ENCODE measurements around the gene TRIM44.
"Not testable (repeated sequence)": the region's sequence is repeated elsewhere in the genome, so short reads cannot be mapped to it uniquely, and the experiment has no call there.

Gene TRIM44

GRCh38 chr11:35856259-35856658 lies 193.7 kb downstream of the TRIM44 start:
- Histone ChIP-seq H3K9ac (ENCODE audit: low read length in 2 of 2) (no peak overlapping the region), H3K4me3 (ENCODE audit: low read length in 2 of 2) (no peak overlapping the region), H3K27ac (ENCODE audit: low read length) (no peak overlapping the region), H3K27me3 (ENCODE audit: control insufficient read depth in 1 of 2, insufficient read depth in 2 of 2, low read length in 2 of 2) (no peaks in the 10 kb centered on the region), H3K9me3 (ENCODE audit: control insufficient read depth in 2 of 2, low read length in 2 of 2) (no peaks in the 10 kb centered on the region), H3K36me3 (ENCODE audit: control insufficient read depth in 2 of 2, insufficient read depth in 2 of 2, low read length in 2 of 2) (no peaks in the 10 kb centered on the region), H3K4me1 (ENCODE audit: control insufficient read depth, insufficient read depth, low read length) (peaks cover 4% of the 10 kb centered on the region)

DNA sequence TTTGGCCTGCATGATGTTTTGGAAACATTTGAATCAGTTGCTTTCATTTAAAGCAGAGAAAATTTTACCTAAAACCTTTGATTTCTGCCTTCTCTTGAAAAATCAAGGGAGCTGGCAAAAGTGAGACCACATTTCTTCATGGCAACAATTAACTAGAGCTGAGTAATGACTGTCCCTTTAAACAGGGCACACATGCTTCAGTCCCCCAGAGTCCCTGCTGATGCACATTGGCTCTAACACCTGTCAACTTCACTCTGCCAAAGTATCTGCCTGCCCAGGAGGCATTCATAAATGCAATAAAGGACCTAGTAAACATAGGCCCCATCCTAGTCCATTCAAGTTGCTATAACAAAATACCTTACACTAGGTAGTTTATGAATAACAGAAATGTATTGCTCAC lies 194.2 kb downstream of the TRIM44 start:
- no peaks in the 10 kb centered on the region for H3K36me3 ChIP-seq (ENCODE audit: control insufficient read depth in 2 of 2, insufficient read depth in 2 of 2, low read length in 2 of 2)
- no peak overlapping the region for H3K27ac ChIP-seq (ENCODE audit: low read length)
- no peak overlapping the region for H3K9ac ChIP-seq (ENCODE audit: low read length in 2 of 2)
- H3K4me1 ChIP-seq (ENCODE audit: control insufficient read depth, insufficient read depth, low read length) = peaks cover 4% of the 10 kb centered on the region
- no peaks in the 10 kb centered on the region for H3K9me3 ChIP-seq (ENCODE audit: control insufficient read depth in 2 of 2, low read length in 2 of 2)
- no peak overlapping the region for H3K4me3 ChIP-seq (ENCODE audit: low read length in 2 of 2)
- H3K27me3 ChIP-seq (ENCODE audit: control insufficient read depth in 1 of 2, insufficient read depth in 2 of 2, low read length in 2 of 2) = no peaks in the 10 kb centered on the region

GRCh38 chr11:35857922-35858321 lies 195.3 kb downstream of the TRIM44 start:
- Histone ChIP-seq H3K27ac (ENCODE audit: low read length) (no peak overlapping the region), H3K9me3 (ENCODE audit: control insufficient read depth in 2 of 2, low read length in 2 of 2) (no peaks in the 10 kb centered on the region), H3K4me3 (ENCODE audit: low read length in 2 of 2) (no peak overlapping the region)

GRCh38 chr11:35859301-35859700 lies 196.7 kb downstream of the TRIM44 start:
- Histone ChIP-seq H3K27ac (ENCODE audit: low read length) (no peak overlapping the region), H3K9me3 (ENCODE audit: control insufficient read depth in 2 of 2, low read length in 2 of 2) (no peaks in the 10 kb centered on the region), H3K4me1 (ENCODE audit: control insufficient read depth, insufficient read depth, low read length) (no peaks in the 10 kb centered on the region), H3K4me3 (ENCODE audit: low read length in 2 of 2) (no peak overlapping the region), H3K9ac (ENCODE audit: low read length in 2 of 2) (no peak overlapping the region), H3K36me3 (ENCODE audit: control insufficient read depth in 2 of 2, insufficient read depth in 2 of 2, low read length in 2 of 2) (no peaks in the 10 kb centered on the region), H3K27me3 (ENCODE audit: control insufficient read depth in 1 of 2, insufficient read depth in 2 of 2, low read length in 2 of 2) (no peaks in the 10 kb centered on the region)

More at GRCh38 chr11:35857922-35858321, 195.3 kb downstream of the TRIM44 start:
- Histone ChIP-seq H3K27me3 (ENCODE audit: control insufficient read depth in 1 of 2, insufficient read depth in 2 of 2, low read length in 2 of 2) (no peaks in the 10 kb centered on the region), H3K9ac (ENCODE audit: low read length in 2 of 2) (no peak overlapping the region), H3K4me1 (ENCODE audit: control insufficient read depth, insufficient read depth, low read length) (no peaks in the 10 kb centered on the region), H3K36me3 (ENCODE audit: control insufficient read depth in 2 of 2, insufficient read depth in 2 of 2, low read length in 2 of 2) (no peaks in the 10 kb centered on the region)

DNA sequence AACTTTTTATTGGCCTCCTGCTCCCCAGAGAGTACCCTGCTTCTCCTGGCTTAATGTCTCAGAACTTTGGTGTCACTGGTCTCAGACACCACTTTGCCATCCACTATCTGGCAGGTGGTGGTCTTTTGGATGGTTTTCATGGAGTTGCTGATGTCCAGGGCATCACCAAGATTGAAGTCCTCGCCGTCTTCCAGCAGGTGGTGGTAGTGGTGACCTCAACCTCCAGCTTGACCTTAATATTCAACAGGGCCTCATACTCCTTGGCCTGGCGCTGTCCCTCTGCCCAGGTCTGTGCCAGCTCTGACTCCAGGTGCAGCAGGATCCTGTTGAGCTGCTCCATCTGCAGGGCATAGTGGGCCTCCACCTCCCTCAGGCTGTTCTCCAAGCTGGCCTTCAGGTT lies 197.6 kb downstream of the TRIM44 start:
- not testable (repeated sequence) for H3K9ac ChIP-seq (ENCODE audit: low read length in 2 of 2); H3K4me1 ChIP-seq (ENCODE audit: control insufficient read depth, insufficient read depth, low read length); H3K36me3 ChIP-seq (ENCODE audit: control insufficient read depth in 2 of 2, insufficient read depth in 2 of 2, low read length in 2 of 2); H3K9me3 ChIP-seq (ENCODE audit: control insufficient read depth in 2 of 2, low read length in 2 of 2); H3K27me3 ChIP-seq (ENCODE audit: control insufficient read depth in 1 of 2, insufficient read depth in 2 of 2, low read length in 2 of 2); H3K4me3 ChIP-seq (ENCODE audit: low read length in 2 of 2); H3K27ac ChIP-seq (ENCODE audit: low read length)

- H3K4me3 ChIP-seq (ENCODE audit: low read length in 2 of 2) = no peak overlapping the region
- H3K4me1 ChIP-seq (ENCODE audit: control insufficient read depth, insufficient read depth, low read length) = no peaks in the 10 kb centered on the region
- no peaks in the 10 kb centered on the region for H3K27me3 ChIP-seq (ENCODE audit: control insufficient read depth in 1 of 2, insufficient read depth in 2 of 2, low read length in 2 of 2)
- H3K9me3 ChIP-seq (ENCODE audit: control insufficient read depth in 2 of 2, low read length in 2 of 2) = no peaks in the 10 kb centered on the region
- H3K36me3 ChIP-seq (ENCODE audit: control insufficient read depth in 2 of 2, insufficient read depth in 2 of 2, low read length in 2 of 2) = no peaks in the 10 kb centered on the region
- H3K27ac ChIP-seq (ENCODE audit: low read length) = no peak overlapping the region
- H3K9ac ChIP-seq (ENCODE audit: low read length in 2 of 2) = no peak overlapping the region
Measured at GRCh38 chr11:35861191-35861590, 198.6 kb downstream of the TRIM44 start.

DNA sequence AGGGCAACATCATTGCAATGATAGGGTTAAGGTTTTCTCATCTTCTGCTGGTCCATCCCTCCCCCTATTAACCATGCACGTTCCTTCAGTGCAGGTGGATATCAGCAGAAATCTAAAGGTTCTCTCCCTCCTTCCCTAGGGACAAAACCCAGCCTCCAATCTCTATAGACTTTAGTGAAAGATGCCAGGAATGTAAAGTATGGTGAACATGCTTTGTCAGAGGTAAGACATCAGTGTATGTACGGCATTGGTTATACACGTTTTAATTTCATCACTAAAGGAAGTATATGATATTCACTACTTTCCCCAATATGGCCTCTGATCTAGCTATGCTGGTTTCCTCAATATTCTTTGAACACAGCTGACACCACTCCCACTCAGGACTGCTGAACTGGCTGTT lies 200.1 kb downstream of the TRIM44 start:
- Histone ChIP-seq H3K9ac (ENCODE audit: low read length in 2 of 2) (no peak overlapping the region), H3K4me3 (ENCODE audit: low read length in 2 of 2) (no peak overlapping the region), H3K9me3 (ENCODE audit: control insufficient read depth in 2 of 2, low read length in 2 of 2) (no peaks in the 10 kb centered on the region), H3K27ac (ENCODE audit: low read length) (no peak overlapping the region), H3K4me1 (ENCODE audit: control insufficient read depth, insufficient read depth, low read length) (no peaks in the 10 kb centered on the region), H3K27me3 (ENCODE audit: control insufficient read depth in 1 of 2, insufficient read depth in 2 of 2, low read length in 2 of 2) (no peaks in the 10 kb centered on the region), H3K36me3 (ENCODE audit: control insufficient read depth in 2 of 2, insufficient read depth in 2 of 2, low read length in 2 of 2) (no peaks in the 10 kb centered on the region)

- no peaks in the 10 kb centered on the region for H3K27me3 ChIP-seq (ENCODE audit: control insufficient read depth in 1 of 2, insufficient read depth in 2 of 2, low read length in 2 of 2)
- no peaks in the 10 kb centered on the region for H3K9me3 ChIP-seq (ENCODE audit: control insufficient read depth in 2 of 2, low read length in 2 of 2)
Measured at GRCh38 chr11:35864131-35864530, 201.6 kb downstream of the TRIM44 start.

GRCh38 chr11:35866601-35867000 lies 204.0 kb downstream of the TRIM44 start:
- no peaks in the 10 kb centered on the region for H3K9me3 ChIP-seq (ENCODE audit: control insufficient read depth in 2 of 2, low read length in 2 of 2)
- H3K36me3 ChIP-seq (ENCODE audit: control insufficient read depth in 2 of 2, insufficient read depth in 2 of 2, low read length in 2 of 2) = no peaks in the 10 kb centered on the region
- H3K9ac ChIP-seq (ENCODE audit: low read length in 2 of 2) = no peak overlapping the region
- H3K27ac ChIP-seq (ENCODE audit: low read length) = no peak overlapping the region
- no peaks in the 10 kb centered on the region for H3K4me1 ChIP-seq (ENCODE audit: control insufficient read depth, insufficient read depth, low read length)
- H3K4me3 ChIP-seq (ENCODE audit: low read length in 2 of 2) = no peak overlapping the region
- no peaks in the 10 kb centered on the region for H3K27me3 ChIP-seq (ENCODE audit: control insufficient read depth in 1 of 2, insufficient read depth in 2 of 2, low read length in 2 of 2)

More at GRCh38 chr11:35864131-35864530, 201.6 kb downstream of the TRIM44 start:
- Histone ChIP-seq H3K36me3 (ENCODE audit: control insufficient read depth in 2 of 2, insufficient read depth in 2 of 2, low read length in 2 of 2) (no peaks in the 10 kb centered on the region), H3K27ac (ENCODE audit: low read length) (no peak overlapping the region), H3K9ac (ENCODE audit: low read length in 2 of 2) (no peak overlapping the region), H3K4me1 (ENCODE audit: control insufficient read depth, insufficient read depth, low read length) (no peaks in the 10 kb centered on the region), H3K4me3 (ENCODE audit: low read length in 2 of 2) (no peak overlapping the region)

Measured in stomach smooth muscle (tissue), 2 donors.